Hepatocyte (in vitro differentiated cells): ENCODE results near the gene SORCS2.

ENCODE experiments used
- CTCF ChIP-seq: fragments of 200-600 bp; sonication (generic); IDR thresholded peaks from 2 replicates; pipeline ENCODE4 v1.5.1; 2016; ENCODE audit warnings: antibody characterized with exemption, mild to moderate bottlenecking; ENCODE audit not compliant: poor library complexity
- EZH2 ChIP-seq: fragments of 200-600 bp; sonication (generic); IDR thresholded peaks from 2 replicates; pipeline ENCODE4 v1.6.1; 2016; ENCODE audit warnings: antibody characterized with exemption, mild to moderate bottlenecking, borderline replicate concordance
- EZH2phosphoT487 ChIP-seq: fragments of 200-600 bp; sonication (generic); IDR thresholded peaks from one replicate; pipeline ENCODE4 v1.6.1; 2018; ENCODE audit warnings: antibody characterized with exemption, mild to moderate bottlenecking, low read depth, moderate library complexity; ENCODE audit not compliant: unreplicated experiment, severe bottlenecking

- no peak for TF ChIP-seq CTCF
- TF ChIP-seq EZH2phosphoT487 = no peak
- no peak for TF ChIP-seq EZH2
These were observed 160.9 kb downstream of the SORCS2 start for GRCh38 chr4:7353046-7353790.
